Measurements from ENCODE around the gene C1orf21. TPM values are rescaled to one million over a fixed set of nuclear protein-coding genes. Genes with fewer than 3 reads are reported as not detected.

The C1orf21 gene
- total RNA-seq, 1 experiment from 2014 or later: 28.5 TPM

DNA sequence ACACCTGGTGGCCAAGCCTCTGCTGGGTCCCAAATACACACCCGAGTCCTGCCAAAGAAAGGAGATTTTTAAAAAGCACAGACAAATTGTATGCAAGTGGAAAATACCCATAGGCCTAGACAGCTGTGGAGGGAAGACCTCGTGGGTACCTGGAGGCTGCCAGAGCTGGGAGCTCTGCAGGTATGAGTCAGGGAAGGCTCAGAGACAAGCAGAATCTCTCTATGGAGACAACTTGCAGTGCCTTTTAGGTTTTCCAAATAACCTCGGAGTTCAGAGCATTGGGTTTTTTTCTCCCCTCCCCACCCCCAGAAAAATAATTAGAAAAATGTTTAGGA, 240.1 kb downstream of the C1orf21 start:
- no peaks in the 10 kb centered on the region for H3K27me3 Mint-ChIP-seq (ENCODE audit: low read depth)
- H3K27ac Mint-ChIP-seq: no peak overlapping the region
- H3K36me3 Mint-ChIP-seq: no peaks in the 10 kb centered on the region
- no peaks in the 10 kb centered on the region for H3K9me3 Mint-ChIP-seq
- peaks cover 9% of the 10 kb centered on the region for H3K4me1 Mint-ChIP-seq
- no peak for ATAC-seq
- H3K4me3 Mint-ChIP-seq: no peak overlapping the region
- DNase-seq (ENCODE audit: low spot score): no peak
- ChIA-PET POLR2A (interaction anchor here (1.1 kb wide), 1 partner anchor 514 kb away, joined by 4 read pairs; no protein-coding TSS in a partner anchor), CTCF (interaction anchor here (1.2 to 1.9 kb wide), 2 partner anchors 37 to 129 kb away, joined by 3 to 12 read pairs; no protein-coding TSS in a partner anchor)
- no peak for TF ChIP-seq FOXP1 (CRISPR knock-in tag; IDR thresholded peaks at IDR 0.05; ENCODE audit: borderline replicate concordance)
- TF ChIP-seq ZNF416 (CRISPR knock-in tag; IDR thresholded peaks at IDR 0.05): no peak
- no peak for TF ChIP-seq ZNF423 (CRISPR knock-in tag; IDR thresholded peaks at IDR 0.05)
- TF ChIP-seq, protein P1, sequence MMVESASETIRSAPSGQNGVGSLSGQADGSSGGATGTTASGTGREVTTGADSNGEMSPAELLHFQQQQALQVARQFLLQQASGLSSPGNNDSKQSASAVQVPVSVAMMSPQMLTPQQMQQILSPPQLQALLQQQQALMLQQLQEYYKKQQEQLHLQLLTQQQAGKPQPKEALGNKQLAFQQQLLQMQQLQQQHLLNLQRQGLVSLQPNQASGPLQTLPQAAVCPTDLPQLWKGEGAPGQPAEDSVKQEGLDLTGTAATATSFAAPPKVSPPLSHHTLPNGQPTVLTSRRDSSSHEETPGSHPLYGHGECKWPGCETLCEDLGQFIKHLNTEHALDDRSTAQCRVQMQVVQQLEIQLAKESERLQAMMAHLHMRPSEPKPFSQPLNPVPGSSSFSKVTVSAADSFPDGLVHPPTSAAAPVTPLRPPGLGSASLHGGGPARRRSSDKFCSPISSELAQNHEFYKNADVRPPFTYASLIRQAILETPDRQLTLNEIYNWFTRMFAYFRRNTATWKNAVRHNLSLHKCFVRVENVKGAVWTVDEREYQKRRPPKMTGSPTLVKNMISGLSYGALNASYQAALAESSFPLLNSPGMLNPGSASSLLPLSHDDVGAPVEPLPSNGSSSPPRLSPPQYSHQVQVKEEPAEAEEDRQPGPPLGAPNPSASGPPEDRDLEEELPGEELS (CRISPR knock-in tag; IDR thresholded peaks at IDR 0.05): no peak
- TF ChIP-seq, protein P2, sequence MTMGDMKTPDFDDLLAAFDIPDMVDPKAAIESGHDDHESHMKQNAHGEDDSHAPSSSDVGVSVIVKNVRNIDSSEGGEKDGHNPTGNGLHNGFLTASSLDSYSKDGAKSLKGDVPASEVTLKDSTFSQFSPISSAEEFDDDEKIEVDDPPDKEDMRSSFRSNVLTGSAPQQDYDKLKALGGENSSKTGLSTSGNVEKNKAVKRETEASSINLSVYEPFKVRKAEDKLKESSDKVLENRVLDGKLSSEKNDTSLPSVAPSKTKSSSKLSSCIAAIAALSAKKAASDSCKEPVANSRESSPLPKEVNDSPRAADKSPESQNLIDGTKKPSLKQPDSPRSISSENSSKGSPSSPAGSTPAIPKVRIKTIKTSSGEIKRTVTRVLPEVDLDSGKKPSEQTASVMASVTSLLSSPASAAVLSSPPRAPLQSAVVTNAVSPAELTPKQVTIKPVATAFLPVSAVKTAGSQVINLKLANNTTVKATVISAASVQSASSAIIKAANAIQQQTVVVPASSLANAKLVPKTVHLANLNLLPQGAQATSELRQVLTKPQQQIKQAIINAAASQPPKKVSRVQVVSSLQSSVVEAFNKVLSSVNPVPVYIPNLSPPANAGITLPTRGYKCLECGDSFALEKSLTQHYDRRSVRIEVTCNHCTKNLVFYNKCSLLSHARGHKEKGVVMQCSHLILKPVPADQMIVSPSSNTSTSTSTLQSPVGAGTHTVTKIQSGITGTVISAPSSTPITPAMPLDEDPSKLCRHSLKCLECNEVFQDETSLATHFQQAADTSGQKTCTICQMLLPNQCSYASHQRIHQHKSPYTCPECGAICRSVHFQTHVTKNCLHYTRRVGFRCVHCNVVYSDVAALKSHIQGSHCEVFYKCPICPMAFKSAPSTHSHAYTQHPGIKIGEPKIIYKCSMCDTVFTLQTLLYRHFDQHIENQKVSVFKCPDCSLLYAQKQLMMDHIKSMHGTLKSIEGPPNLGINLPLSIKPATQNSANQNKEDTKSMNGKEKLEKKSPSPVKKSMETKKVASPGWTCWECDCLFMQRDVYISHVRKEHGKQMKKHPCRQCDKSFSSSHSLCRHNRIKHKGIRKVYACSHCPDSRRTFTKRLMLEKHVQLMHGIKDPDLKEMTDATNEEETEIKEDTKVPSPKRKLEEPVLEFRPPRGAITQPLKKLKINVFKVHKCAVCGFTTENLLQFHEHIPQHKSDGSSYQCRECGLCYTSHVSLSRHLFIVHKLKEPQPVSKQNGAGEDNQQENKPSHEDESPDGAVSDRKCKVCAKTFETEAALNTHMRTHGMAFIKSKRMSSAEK (CRISPR knock-in tag; IDR thresholded peaks at IDR 0.05; ENCODE audit: borderline replicate concordance): no peak
- TF ChIP-seq, protein P3, sequence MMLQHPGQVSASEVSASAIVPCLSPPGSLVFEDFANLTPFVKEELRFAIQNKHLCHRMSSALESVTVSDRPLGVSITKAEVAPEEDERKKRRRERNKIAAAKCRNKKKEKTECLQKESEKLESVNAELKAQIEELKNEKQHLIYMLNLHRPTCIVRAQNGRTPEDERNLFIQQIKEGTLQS (CRISPR knock-in tag; conservative IDR thresholded peaks at IDR 0.05): no peak
- no peak for TF ChIP-seq ESRRA (CRISPR knock-in tag; IDR thresholded peaks at IDR 0.05; ENCODE audit: borderline replicate concordance)
- no peak for TF ChIP-seq FOXJ3 (CRISPR knock-in tag; IDR thresholded peaks at IDR 0.05; ENCODE audit: borderline replicate concordance)
- no peak for TF ChIP-seq ZNF396 (CRISPR knock-in tag; IDR thresholded peaks at IDR 0.05; ENCODE audit: borderline replicate concordance)
- no peak for TF ChIP-seq TP53 (CRISPR knock-in tag; IDR thresholded peaks at IDR 0.05)
- TF ChIP-seq, protein P4, sequence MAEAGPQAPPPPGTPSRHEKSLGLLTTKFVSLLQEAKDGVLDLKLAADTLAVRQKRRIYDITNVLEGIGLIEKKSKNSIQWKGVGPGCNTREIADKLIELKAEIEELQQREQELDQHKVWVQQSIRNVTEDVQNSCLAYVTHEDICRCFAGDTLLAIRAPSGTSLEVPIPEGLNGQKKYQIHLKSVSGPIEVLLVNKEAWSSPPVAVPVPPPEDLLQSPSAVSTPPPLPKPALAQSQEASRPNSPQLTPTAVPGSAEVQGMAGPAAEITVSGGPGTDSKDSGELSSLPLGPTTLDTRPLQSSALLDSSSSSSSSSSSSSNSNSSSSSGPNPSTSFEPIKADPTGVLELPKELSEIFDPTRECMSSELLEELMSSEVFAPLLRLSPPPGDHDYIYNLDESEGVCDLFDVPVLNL (CRISPR knock-in tag; IDR thresholded peaks at IDR 0.05; ENCODE audit: borderline replicate concordance, low read depth): no peak
- TF ChIP-seq NR2C2 (CRISPR knock-in tag; IDR thresholded peaks at IDR 0.05): no peak
- TF ChIP-seq, protein P5, sequence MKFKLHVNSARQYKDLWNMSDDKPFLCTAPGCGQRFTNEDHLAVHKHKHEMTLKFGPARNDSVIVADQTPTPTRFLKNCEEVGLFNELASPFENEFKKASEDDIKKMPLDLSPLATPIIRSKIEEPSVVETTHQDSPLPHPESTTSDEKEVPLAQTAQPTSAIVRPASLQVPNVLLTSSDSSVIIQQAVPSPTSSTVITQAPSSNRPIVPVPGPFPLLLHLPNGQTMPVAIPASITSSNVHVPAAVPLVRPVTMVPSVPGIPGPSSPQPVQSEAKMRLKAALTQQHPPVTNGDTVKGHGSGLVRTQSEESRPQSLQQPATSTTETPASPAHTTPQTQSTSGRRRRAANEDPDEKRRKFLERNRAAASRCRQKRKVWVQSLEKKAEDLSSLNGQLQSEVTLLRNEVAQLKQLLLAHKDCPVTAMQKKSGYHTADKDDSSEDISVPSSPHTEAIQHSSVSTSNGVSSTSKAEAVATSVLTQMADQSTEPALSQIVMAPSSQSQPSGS (CRISPR knock-in tag; IDR thresholded peaks at IDR 0.05; ENCODE audit: borderline replicate concordance, low read depth): no peak
- TF ChIP-seq, protein P6, sequence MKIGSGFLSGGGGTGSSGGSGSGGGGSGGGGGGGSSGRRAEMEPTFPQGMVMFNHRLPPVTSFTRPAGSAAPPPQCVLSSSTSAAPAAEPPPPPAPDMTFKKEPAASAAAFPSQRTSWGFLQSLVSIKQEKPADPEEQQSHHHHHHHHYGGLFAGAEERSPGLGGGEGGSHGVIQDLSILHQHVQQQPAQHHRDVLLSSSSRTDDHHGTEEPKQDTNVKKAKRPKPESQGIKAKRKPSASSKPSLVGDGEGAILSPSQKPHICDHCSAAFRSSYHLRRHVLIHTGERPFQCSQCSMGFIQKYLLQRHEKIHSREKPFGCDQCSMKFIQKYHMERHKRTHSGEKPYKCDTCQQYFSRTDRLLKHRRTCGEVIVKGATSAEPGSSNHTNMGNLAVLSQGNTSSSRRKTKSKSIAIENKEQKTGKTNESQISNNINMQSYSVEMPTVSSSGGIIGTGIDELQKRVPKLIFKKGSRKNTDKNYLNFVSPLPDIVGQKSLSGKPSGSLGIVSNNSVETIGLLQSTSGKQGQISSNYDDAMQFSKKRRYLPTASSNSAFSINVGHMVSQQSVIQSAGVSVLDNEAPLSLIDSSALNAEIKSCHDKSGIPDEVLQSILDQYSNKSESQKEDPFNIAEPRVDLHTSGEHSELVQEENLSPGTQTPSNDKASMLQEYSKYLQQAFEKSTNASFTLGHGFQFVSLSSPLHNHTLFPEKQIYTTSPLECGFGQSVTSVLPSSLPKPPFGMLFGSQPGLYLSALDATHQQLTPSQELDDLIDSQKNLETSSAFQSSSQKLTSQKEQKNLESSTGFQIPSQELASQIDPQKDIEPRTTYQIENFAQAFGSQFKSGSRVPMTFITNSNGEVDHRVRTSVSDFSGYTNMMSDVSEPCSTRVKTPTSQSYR (CRISPR knock-in tag; IDR thresholded peaks at IDR 0.05): no peak
- no peak for TF ChIP-seq NFE2L1 (CRISPR knock-in tag; IDR thresholded peaks at IDR 0.05)
- no peak for TF ChIP-seq NR1H2 (CRISPR knock-in tag; IDR thresholded peaks at IDR 0.05)

Measured in WTC11 (cell line).